HL-60/S4 treated with phorbol 12-myristate 13-acetate at 8.2 ng/mL for 4 days and 3 days (cell line): Measurements from ENCODE around the gene NUBPL.

Experiments
- in situ Hi-C: fragments of 300-500 bp; cut with MboI; formaldehyde crosslinking; loops from 2 replicates; pipeline ENCODE4 v1.15.0; 2022; ENCODE audit warnings: low sequenced_read_pairs

NUBPL gene

DNA sequence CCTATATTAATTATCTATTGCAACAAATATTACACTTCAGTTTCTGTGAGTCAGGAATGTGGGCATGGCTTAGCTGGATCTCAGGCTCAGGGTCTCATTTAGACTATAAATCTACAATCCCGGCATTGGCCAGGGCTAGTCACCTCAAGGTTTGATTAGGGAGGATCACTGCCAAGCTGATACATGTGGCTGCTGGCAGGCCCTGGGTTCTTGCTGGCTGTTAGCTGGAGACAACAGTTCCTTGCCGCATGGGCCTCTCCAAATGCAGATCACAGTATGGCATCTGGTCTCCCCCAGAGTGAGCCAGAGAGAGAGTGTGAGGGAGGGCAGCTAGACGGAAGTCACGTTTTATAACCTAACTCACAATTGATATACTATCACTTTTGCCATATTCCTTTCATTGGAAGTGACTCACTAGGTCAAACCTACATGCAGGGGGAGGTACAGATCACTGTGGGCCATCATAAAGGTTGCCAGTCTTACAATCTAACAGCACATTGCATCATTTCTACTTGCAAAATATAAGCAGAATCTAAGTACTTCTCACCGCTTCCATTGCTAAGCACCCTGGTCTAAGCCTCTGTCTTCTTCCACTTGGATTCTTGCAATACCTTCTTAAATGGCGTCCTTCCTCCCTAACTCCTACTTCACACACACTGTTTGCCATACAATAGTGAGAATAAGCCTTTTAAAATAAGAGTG lies 341.9 kb downstream of the NUBPL start:
- in situ Hi-C loops, result no loop called here

DNA sequence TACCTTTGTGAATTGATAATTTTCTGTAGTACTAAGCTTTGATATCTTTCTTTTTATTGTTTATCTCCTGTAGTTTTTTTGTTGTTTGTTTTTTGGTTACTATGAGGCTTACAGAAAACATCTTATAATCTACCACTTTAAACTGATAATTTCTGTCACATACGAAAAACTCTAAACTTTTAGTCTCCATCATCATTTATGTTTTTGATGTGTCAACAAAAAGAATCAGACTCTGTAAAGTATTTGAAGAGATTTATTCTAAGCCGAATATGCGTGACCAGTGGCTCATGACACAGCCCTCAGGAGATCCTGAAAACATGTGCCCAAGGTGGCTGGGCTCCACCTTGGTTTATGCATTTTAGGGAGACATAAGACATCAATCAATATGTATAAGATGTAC lies 348.8 kb downstream of the NUBPL start:
- in situ Hi-C loops, result no loop called here
